Measurements from ENCODE around the gene ESYT1. TPM values are rescaled to one million over a fixed set of nuclear protein-coding genes. Genes with fewer than 3 reads are reported as not detected.
A peak's percentile ranks its signal among the peaks of the same experiment; 100 is the strongest.

The ESYT1 gene
- total and polyA plus RNA-seq, 2 donors (not counting 3 experiments of a cell fraction or from before 2014, with no cell fraction given) = 161 to 234 TPM

GRCh38 chr12:56150563-56150962, 22.5 kb downstream of the ESYT1 start:
- peaks cover 24% of the 10 kb centered on the region for H3K4me1 ChIP-seq (ENCODE audit: control insufficient read depth, extremely low read depth, insufficient read depth, low read length)
- no peak overlapping the region for H3K27ac ChIP-seq (ENCODE audit: insufficient read depth, low read depth, low read length)
- H3K4me3 ChIP-seq (replicated peaks in 1 of 3; ENCODE audit: insufficient read depth in 1 of 3, low read depth in 1 of 3, low read length in 3 of 3) = no peak overlapping the region
- BruUV-seq (replicated peaks) = no TSS peak
- CTCF ChIA-PET = interaction anchor here (0.9 to 1.8 kb wide), 3 partner anchors 24 to 39 kb away, joined by 3 to 5 read pairs (median 3); partner anchors contain the start of gene SMARCC2
- DNase-seq (ENCODE audit: low read depth, low spot score) (peak; percentile 44), FAIRE-seq (peak; percentile 75)
- TF ChIP-seq FOS (IDR thresholded peaks at IDR 0.05; ENCODE audit: borderline replicate concordance, insufficient read depth, low read length) (peak; percentile 20), POLR2A (IDR thresholded peaks at IDR 0.05; ENCODE audit: low read depth, low read length) (no peak)
- no peak overlapping the region for H3K9ac ChIP-seq (replicated peaks; ENCODE audit: extremely low read depth, insufficient read depth, low read length)
- no peaks in the 10 kb centered on the region for H3K9me1 ChIP-seq (replicated peaks; ENCODE audit: control insufficient read depth, extremely low read depth, insufficient read depth, low read length)
- no peak overlapping the region for H2AFZ ChIP-seq (ENCODE audit: low read depth, low read length)
- H3K9me3 ChIP-seq (replicated peaks; ENCODE audit: control insufficient read depth, insufficient read depth, low read length) = no peaks in the 10 kb centered on the region
- POLR2A ChIA-PET = no interaction called here
- H3K36me3 ChIP-seq (ENCODE audit: control insufficient read depth in 2 of 2, extremely low read depth in 1 of 2, insufficient read depth in 2 of 2, low read length in 2 of 2) = peaks cover 0 to 4% of the 10 kb centered on the region in 2 experiments
- H3K27me3 ChIP-seq (ENCODE audit: control insufficient read depth in 2 of 2, insufficient read depth in 2 of 2, low read length in 2 of 2) = no peaks in the 10 kb centered on the region
- H3K79me2 ChIP-seq (ENCODE audit: control insufficient read depth, insufficient read depth, low read length) = peaks cover 4% of the 10 kb centered on the region
- H3K4me2 ChIP-seq (ENCODE audit: insufficient read depth, low read length) = no peak overlapping the region
- intact Hi-C loops (cut with micrococcal nuclease) (no loop called here), dilution Hi-C loops (cut with MboI; ENCODE audit: extremely low pct_ligation_motif_present, low sequenced_read_pairs) (no loop called here)
- no peaks in the 10 kb centered on the region for H4K20me1 ChIP-seq (replicated peaks; ENCODE audit: control insufficient read depth, extremely low read depth, insufficient read depth, low read length)

GRCh38 chr12:56151672-56152131, 23.6 kb downstream of the ESYT1 start:
- dilution Hi-C loops (cut with MboI; ENCODE audit: extremely low pct_ligation_motif_present, low sequenced_read_pairs) = no loop called here
- Histone ChIP-seq H3K9ac (replicated peaks; ENCODE audit: extremely low read depth, insufficient read depth, low read length) (peak overlapping the region; percentile 76), H3K9me3 (replicated peaks; ENCODE audit: control insufficient read depth, insufficient read depth, low read length) (no peaks in the 10 kb centered on the region), H3K27ac (ENCODE audit: insufficient read depth, low read depth, low read length) (peak overlapping the region; percentile 51), H3K79me2 (ENCODE audit: control insufficient read depth, insufficient read depth, low read length) (peaks cover 4% of the 10 kb centered on the region), H4K20me1 (replicated peaks; ENCODE audit: control insufficient read depth, extremely low read depth, insufficient read depth, low read length) (no peaks in the 10 kb centered on the region), H3K4me2 (ENCODE audit: insufficient read depth, low read length) (peak overlapping the region; percentile 58), H3K9me1 (replicated peaks; ENCODE audit: control insufficient read depth, extremely low read depth, insufficient read depth, low read length) (no peaks in the 10 kb centered on the region), H3K36me3 (ENCODE audit: control insufficient read depth in 2 of 2, extremely low read depth in 1 of 2, insufficient read depth in 2 of 2, low read length in 2 of 2) (peaks cover 0 to 7% of the 10 kb centered on the region in 2 experiments), H3K4me3 (replicated peaks in 1 of 3; ENCODE audit: insufficient read depth in 1 of 3, low read depth in 1 of 3, low read length in 3 of 3) (peak overlapping the region; percentile 60 to 78 (median 71)), H2AFZ (ENCODE audit: low read depth, low read length) (peak overlapping the region; percentile 63), H3K27me3 (ENCODE audit: control insufficient read depth in 2 of 2, insufficient read depth in 2 of 2, low read length in 2 of 2) (no peaks in the 10 kb centered on the region), H3K4me1 (ENCODE audit: control insufficient read depth, extremely low read depth, insufficient read depth, low read length) (peaks cover 21% of the 10 kb centered on the region)
- intact Hi-C loops (cut with micrococcal nuclease) = loop anchor here (1.0 kb wide), 1 partner anchor 23 kb away; the partner anchor contains the start of gene ESYT1
- no peak for DNase-seq (ENCODE audit: low read depth, low spot score)
- TSS peak; percentile 79 for BruUV-seq (replicated peaks)
- ChIA-PET POLR2A (no interaction called here), CTCF (interaction anchor here (1.4 to 1.8 kb wide), 3 partner anchors 8 to 38 kb away, joined by 4 to 5 read pairs (median 5); partner anchors contain the start of genes ESYT1 and SMARCC2)
- FAIRE-seq = no peak
- TF ChIP-seq POLR2A (IDR thresholded peaks at IDR 0.05; ENCODE audit: low read depth, low read length) (no peak), CTCF (IDR thresholded peaks at IDR 0.05; ENCODE audit: extremely low read depth in 1 of 2, insufficient read depth in 1 of 2, low read depth in 1 of 2, low read length in 2 of 2) (peak; percentile 26 to 27)
